Cardiac fibroblast (primary cell): ENCODE data around the gene RAPGEF3.

Experiments
- DNase-seq, 2 donors: peaks; one replicate each; pipeline versions ENCODE4 v3.0.0 to v3.0.0-alpha.2; 2010; ENCODE audit warnings: low read depth in 2 of 2
- H3K4me3 ChIP-seq, 2 donors: replicated peaks in 1 of 2; 1 replicate in 1 of 2; 2 replicates in 1 of 2; pipeline ENCODE4 v1.5.1; 2011; ENCODE audit warnings: low read depth in 2 of 2, low read length in 2 of 2, mild to moderate bottlenecking in 2 of 2, moderate library complexity in 1 of 2
- TF ChIP-seq, protein P1 (sequence below): IDR thresholded peaks from one replicate; pipeline ENCODE4 v1.5.1; 2011; ENCODE audit warnings: low read depth, mild to moderate bottlenecking, low read length, inconsistent platforms

RAPGEF3 gene

DNA sequence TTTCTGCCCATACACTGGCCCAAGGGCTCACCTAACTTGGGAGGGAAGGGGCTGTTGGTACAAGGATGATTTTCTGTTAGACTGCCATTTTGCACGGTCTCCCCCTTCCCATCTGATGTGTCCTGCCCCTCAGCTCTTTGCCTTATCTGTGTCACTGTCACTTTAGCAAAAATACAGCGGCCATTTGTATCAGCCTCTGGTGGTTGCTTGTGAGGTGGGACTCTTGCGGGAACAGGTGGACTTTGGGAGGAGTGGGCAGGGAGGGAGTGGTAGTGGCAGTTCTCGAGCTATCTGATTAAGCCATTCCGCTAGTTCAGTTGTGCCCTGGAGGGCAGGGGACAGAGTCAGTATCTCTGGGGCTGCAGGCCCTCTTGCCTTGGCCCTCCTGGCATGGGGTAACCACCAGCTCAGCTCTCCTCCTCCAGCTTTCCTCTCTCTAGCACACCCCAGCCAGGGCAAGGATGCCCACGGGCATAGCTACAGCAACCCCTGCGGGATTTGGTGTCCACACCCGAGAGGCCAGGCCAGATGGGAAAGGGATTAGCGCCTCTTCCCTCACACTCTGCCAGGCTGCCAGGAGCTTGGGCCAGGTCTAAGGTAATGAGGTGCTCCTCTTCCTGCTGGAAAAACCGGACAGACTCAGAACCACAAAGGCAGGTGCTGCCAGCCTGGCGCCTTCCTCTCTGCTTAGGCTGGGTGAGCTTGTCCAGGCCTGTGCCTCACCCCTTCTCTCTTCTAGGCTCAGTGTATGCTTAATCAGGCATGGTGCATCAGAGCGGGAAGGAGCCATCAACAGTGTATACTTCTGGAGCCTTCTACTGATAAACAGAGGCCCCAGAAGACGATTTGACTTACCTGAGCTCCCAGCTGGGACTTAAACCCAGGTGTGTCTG lies 23.0 kb upstream of the RAPGEF3 start:
- TF ChIP-seq, protein P1, sequence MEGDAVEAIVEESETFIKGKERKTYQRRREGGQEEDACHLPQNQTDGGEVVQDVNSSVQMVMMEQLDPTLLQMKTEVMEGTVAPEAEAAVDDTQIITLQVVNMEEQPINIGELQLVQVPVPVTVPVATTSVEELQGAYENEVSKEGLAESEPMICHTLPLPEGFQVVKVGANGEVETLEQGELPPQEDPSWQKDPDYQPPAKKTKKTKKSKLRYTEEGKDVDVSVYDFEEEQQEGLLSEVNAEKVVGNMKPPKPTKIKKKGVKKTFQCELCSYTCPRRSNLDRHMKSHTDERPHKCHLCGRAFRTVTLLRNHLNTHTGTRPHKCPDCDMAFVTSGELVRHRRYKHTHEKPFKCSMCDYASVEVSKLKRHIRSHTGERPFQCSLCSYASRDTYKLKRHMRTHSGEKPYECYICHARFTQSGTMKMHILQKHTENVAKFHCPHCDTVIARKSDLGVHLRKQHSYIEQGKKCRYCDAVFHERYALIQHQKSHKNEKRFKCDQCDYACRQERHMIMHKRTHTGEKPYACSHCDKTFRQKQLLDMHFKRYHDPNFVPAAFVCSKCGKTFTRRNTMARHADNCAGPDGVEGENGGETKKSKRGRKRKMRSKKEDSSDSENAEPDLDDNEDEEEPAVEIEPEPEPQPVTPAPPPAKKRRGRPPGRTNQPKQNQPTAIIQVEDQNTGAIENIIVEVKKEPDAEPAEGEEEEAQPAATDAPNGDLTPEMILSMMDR: no peak
- H3K4me3 ChIP-seq: no peak overlapping the region
- DNase-seq: no peak

DNA sequence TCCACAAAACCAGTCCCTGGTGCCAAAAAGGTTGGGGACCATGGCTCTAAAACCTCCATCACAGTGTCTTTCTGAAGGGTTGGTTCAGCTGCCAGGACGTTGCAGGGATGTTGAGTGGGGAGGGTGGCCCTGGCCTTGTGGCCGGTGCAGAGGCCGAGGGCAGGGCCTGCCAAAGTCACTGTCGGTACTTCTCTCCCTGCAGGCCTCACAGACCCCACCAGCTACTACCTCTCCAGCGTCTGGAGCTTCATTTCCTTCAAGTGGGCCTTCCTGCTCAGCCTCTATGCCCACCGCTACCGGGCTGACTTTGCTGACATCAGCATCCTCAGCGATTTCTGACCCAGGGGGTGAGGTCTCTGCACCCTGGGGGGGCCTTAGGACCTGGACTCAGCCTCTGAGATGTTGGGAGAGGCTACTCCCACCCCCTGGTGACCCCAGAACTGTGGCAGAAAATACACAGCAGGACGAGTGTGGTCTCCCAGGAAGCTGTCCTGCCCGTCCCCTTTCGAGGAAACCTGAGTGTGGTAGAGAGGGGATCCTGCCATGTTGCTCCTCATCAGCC lies 21.3 kb upstream of the RAPGEF3 start:
- H3K4me3 ChIP-seq: no peak overlapping the region
- no peak for DNase-seq
- TF ChIP-seq, protein P1: no peak

DNA sequence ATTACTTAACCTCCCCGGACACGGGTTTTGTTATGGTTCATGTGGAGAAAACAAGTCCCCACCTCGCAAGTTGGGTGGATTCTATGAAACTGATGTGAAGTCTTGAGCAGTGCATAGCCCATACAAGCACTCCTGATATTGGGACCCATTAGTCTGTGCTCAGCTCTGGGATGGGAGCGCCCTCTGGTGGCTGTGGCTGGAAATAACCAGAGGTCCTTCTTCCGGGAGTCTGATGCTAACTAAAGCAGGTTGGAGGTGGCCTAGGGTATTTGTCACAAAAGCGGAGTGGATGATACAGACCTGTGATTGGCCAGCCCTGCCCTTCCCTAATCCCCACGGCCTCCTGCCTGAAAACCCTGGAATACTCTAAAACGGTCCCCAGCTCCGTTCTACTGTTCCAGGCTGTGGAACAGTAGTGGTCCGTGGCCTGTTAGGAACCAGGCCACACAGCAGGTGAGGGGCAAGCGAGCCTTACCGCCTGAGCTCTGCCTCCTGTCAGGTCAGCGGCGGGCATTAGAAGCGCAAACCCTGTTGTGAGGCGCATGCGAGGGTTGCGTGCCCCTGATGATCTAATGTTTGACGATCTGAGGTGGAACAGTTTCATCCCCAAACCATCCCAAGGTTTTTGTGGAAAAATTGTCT lies 20.7 kb upstream of the RAPGEF3 start:
- no peak overlapping the region for H3K4me3 ChIP-seq
- DNase-seq: peak; percentile 90 to 91
- TF ChIP-seq, protein P1: peak; percentile 95

DNA sequence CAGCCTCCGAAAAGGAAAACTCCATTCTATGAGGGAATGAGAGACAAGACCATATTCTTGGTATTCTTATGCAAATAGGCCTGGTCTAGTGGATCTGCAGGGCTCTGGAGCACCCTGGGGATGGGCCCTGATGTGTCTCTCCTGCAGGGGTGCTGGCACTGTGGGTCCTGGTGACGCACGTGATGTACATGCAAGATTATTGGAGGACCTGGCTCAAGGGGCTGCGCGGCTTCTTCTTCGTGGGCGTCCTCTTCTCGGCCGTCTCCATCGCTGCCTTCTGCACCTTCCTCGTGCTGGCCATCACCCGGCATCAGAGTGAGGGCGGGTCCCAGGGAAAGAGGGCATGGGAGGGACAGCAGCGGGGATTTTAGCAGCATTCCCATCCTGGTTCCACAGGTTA lies 20.2 kb upstream of the RAPGEF3 start:
- H3K4me3 ChIP-seq: no peak overlapping the region
- DNase-seq: no peak
- TF ChIP-seq, protein P1: no peak

DNA sequence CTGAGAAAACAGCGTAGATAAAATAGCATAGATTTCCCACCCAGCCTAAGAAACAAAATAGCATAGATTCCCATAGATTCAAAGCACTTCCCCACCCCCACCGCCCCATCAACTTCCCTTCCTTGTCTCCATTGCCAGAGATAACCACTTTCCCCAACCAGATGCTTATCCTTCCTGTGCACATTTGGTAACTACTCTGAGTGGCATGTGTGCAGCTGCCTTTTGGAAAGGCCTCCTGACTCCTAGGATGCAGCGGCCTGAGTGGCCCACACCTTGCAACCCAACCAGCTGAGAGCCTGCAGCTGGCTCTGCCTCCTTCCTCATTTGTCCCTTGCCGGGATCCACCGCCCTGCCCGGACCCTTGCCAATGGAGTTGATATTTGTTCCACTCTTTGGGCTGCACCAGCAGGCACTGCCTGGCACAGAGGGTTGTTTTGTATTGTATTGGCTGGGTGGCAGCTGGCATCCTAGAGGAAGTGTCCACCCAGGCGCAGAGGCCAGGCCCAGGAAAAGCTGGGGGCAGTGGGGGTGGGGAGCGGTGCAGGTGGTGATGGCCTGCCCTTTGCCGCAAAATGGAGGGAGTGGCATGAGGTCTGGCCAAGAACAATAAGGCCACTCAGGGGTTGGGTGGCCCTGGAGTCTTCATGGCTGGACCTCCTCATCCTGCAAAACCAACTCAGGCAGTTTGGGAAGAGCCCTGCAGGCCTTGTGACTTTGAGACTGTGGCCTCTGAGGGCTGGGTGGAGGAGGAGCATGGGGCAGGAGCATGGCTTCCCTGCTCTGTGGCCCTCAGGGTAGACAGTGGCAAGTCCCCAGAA lies 19.3 kb upstream of the RAPGEF3 start:
- TF ChIP-seq, protein P1: no peak
- no peak for DNase-seq
- H3K4me3 ChIP-seq: no peak overlapping the region

DNA sequence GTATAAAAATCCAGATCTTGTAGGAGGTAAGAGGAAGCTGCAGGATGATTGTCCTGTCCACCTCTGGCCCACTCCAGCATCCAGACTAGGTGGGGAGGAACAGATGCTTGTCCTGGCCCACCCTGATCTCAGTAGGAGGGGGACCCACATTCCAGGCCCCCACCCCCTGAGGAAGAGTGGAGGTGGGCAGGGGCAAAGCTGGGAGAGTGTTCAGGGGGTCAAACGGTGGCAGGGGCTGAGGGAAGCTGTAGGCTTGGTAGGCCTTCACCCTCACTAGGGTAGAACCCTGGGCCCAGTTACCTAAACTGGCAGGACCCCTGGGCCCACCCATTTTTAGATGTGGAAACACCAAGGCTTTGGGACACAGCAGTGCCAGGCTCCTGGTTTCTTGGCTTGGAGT lies 18.5 kb upstream of the RAPGEF3 start:
- no peak overlapping the region for H3K4me3 ChIP-seq
- TF ChIP-seq, protein P1: no peak
- DNase-seq: no peak
